ENCODE data around the gene CCDC83. TPM values are rescaled to one million over a fixed set of nuclear protein-coding genes. Genes with fewer than 3 reads are reported as not detected.

The CCDC83 gene
- total RNA-seq, 1 donor from 2014 or later = not detected

- TF ChIP-seq, protein P1, sequence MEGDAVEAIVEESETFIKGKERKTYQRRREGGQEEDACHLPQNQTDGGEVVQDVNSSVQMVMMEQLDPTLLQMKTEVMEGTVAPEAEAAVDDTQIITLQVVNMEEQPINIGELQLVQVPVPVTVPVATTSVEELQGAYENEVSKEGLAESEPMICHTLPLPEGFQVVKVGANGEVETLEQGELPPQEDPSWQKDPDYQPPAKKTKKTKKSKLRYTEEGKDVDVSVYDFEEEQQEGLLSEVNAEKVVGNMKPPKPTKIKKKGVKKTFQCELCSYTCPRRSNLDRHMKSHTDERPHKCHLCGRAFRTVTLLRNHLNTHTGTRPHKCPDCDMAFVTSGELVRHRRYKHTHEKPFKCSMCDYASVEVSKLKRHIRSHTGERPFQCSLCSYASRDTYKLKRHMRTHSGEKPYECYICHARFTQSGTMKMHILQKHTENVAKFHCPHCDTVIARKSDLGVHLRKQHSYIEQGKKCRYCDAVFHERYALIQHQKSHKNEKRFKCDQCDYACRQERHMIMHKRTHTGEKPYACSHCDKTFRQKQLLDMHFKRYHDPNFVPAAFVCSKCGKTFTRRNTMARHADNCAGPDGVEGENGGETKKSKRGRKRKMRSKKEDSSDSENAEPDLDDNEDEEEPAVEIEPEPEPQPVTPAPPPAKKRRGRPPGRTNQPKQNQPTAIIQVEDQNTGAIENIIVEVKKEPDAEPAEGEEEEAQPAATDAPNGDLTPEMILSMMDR (IDR thresholded peaks at IDR 0.05; ENCODE audit: insufficient read depth, low read length, severe bottlenecking) = peak; percentile 65
- H3K27me3 ChIP-seq (ENCODE audit: control insufficient read depth, insufficient read depth, low read length) = no peaks in the 10 kb centered on the region
- no peaks in the 10 kb centered on the region for H3K36me3 ChIP-seq (ENCODE audit: control insufficient read depth, insufficient read depth, low read length)
- FAIRE-seq (no peak), DNase-seq (ENCODE audit: low read depth) (peak; percentile 50)
- H3K4me3 ChIP-seq (ENCODE audit: low read depth, low read length) = no peak overlapping the region
Measured at GRCh38 chr11:85941380-85941973, 86.3 kb downstream of the CCDC83 start.

DNA sequence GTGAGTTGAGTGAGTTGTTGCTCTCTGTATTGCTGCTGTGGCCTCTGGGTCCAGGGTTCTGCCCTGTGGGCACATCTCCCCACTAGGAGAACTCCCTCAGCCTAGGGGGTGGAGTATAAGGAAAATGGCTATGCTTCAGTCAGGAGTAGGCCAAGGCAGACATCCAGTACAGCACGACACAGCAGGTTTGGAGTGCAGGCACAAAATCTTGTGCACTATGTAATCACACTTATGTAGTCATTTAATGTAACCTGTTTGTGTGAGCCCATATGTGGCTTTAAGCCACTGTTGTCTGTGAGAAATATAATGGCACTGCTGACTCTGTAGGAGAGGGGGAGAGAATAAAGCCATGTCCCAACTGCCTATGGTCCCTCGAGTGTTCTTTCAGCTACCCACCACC lies 90.1 kb downstream of the CCDC83 start:
- H3K4me3 ChIP-seq (ENCODE audit: low read depth, low read length) = no peak overlapping the region
- TF ChIP-seq, protein P1 (IDR thresholded peaks at IDR 0.05; ENCODE audit: insufficient read depth, low read length, severe bottlenecking) = no peak
- H3K27me3 ChIP-seq (ENCODE audit: control insufficient read depth, insufficient read depth, low read length) = no peaks in the 10 kb centered on the region
- no peaks in the 10 kb centered on the region for H3K36me3 ChIP-seq (ENCODE audit: control insufficient read depth, insufficient read depth, low read length)
- no peak for DNase-seq (ENCODE audit: low read depth)
- no peak for FAIRE-seq

GRCh38 chr11:85945788-85946187 lies 90.6 kb downstream of the CCDC83 start:
- FAIRE-seq (no peak), DNase-seq (ENCODE audit: low read depth) (peak; percentile 24)
- no peak overlapping the region for H3K4me3 ChIP-seq (ENCODE audit: low read depth, low read length)
- H3K36me3 ChIP-seq (ENCODE audit: control insufficient read depth, insufficient read depth, low read length) = no peaks in the 10 kb centered on the region
- H3K27me3 ChIP-seq (ENCODE audit: control insufficient read depth, insufficient read depth, low read length) = no peaks in the 10 kb centered on the region
- TF ChIP-seq, protein P1 (IDR thresholded peaks at IDR 0.05; ENCODE audit: insufficient read depth, low read length, severe bottlenecking) = no peak

- Histone ChIP-seq H3K36me3 (ENCODE audit: control insufficient read depth, insufficient read depth, low read length) (no peaks in the 10 kb centered on the region), H3K27me3 (ENCODE audit: control insufficient read depth, insufficient read depth, low read length) (no peaks in the 10 kb centered on the region), H3K4me3 (ENCODE audit: low read depth, low read length) (no peak overlapping the region)
- DNase-seq (ENCODE audit: low read depth) = no peak
- FAIRE-seq = no peak
- TF ChIP-seq, protein P1 (IDR thresholded peaks at IDR 0.05; ENCODE audit: insufficient read depth, low read length, severe bottlenecking) = no peak
Measured at GRCh38 chr11:85946221-85946620, 91.0 kb downstream of the CCDC83 start.

DNA sequence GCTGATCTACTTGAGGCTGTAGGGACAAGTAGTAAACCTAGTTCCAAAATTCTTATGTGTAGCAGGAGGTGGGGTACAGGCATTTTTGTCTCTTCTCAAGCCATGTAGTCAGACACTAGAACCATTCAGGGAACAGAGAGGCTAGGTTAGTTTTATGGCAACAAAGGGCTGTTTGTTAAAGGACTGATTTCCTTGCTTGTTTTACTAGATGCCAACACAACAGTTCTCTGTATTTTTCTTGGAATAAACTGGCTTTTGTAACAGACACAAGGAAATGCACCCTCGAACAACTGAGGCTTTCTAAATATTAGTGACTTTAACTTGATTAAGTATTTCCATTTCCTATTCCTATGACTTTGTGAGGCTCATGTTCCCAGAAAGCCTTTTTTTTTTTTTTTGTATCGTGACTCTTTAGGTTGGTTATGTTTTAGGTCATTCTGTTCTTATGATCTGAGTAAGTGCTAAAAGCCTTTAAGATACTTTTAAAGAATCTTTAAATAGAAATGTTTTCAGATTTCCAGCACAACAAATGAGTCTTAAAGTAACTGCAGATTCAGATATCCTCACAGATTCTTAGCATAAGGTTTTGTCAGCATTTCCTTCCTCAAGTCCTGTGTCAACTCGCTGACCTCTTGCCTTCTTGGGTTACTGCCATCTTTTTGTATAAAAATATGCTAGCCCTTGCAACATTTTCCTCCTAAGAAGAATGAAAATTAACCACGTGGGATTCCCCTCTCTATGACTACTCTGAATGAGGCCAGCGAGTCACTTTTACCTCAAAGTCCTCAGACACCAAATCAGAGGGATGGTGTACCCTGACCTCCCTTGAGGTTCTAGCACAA lies 92.5 kb downstream of the CCDC83 start:
- no peaks in the 10 kb centered on the region for H3K27me3 ChIP-seq (ENCODE audit: control insufficient read depth, insufficient read depth, low read length)
- no peaks in the 10 kb centered on the region for H3K36me3 ChIP-seq (ENCODE audit: control insufficient read depth, insufficient read depth, low read length)
- peak; percentile 88 for DNase-seq (ENCODE audit: low read depth)
- FAIRE-seq = no peak
- TF ChIP-seq, protein P1 (IDR thresholded peaks at IDR 0.05; ENCODE audit: insufficient read depth, low read length, severe bottlenecking) = no peak
- H3K4me3 ChIP-seq (ENCODE audit: low read depth, low read length) = no peak overlapping the region
